ENCODE data around the gene SMOC2.

DNA sequence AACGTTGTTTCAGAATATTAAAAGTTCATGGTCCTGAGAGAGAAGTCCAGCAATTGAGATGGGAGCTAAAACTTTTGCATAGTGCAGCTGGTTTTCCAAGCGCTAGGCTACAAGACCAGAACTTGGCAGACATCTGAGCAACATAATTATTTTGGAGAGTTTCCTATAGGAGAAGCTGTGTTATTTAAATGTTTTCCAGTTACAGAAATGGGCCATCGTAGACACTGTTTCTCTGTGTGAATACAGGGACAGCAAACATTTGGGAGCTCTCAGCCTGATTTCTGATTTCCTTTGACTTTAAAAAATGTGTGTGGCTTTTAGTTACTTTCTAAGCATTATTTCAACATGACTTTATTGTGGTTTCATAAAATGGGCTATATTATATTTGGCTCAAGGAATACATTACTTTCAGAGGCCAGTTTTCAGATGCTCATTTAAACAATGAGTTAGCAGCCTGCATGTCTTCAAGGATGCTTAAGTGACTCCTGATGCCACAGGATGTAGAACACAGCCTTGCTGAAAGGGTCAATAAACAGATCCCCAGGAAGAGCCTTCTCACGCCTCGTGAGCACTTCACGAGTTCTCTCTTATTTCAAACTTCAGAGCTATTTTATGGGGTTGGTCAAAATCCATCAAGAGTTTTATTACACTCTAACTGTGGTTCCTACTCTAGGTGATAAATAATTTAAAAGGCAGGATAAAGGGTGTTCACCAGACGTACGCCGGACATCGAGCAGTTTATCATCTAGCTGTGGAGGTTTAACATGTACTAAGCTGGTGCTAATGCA is 193.8 kb downstream of the SMOC2 start:
- no peak for TF ChIP-seq POLR2A (IDR thresholded peaks at IDR 0.05)
- TF ChIP-seq, protein P1, sequence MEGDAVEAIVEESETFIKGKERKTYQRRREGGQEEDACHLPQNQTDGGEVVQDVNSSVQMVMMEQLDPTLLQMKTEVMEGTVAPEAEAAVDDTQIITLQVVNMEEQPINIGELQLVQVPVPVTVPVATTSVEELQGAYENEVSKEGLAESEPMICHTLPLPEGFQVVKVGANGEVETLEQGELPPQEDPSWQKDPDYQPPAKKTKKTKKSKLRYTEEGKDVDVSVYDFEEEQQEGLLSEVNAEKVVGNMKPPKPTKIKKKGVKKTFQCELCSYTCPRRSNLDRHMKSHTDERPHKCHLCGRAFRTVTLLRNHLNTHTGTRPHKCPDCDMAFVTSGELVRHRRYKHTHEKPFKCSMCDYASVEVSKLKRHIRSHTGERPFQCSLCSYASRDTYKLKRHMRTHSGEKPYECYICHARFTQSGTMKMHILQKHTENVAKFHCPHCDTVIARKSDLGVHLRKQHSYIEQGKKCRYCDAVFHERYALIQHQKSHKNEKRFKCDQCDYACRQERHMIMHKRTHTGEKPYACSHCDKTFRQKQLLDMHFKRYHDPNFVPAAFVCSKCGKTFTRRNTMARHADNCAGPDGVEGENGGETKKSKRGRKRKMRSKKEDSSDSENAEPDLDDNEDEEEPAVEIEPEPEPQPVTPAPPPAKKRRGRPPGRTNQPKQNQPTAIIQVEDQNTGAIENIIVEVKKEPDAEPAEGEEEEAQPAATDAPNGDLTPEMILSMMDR (IDR thresholded peaks at IDR 0.05): no peak

All from thyroid gland (tissue), 4 donors.